IPS-20b (cell line): Measurements from ENCODE around the gene GREB1L.

Source experiments
- H3K27ac ChIP-seq: one replicate; pipeline ENCODE4 v1.5.1; 2013; ENCODE audit warnings: low read length
- H3K27me3 ChIP-seq: 2 replicates; pipeline ENCODE4 v1.6.1; 2013; ENCODE audit warnings: mild to moderate bottlenecking, low read length, inconsistent platforms; ENCODE audit not compliant: insufficient read depth
- H3K36me3 ChIP-seq: 2 replicates; pipeline ENCODE4 v1.6.1; 2013; ENCODE audit warnings: low read depth, mild to moderate bottlenecking, inconsistent platforms, low read length, moderate library complexity; ENCODE audit not compliant: insufficient read depth
- H3K4me1 ChIP-seq: 2 replicates; pipeline ENCODE4 v1.6.1; 2013; ENCODE audit warnings: mild to moderate bottlenecking, control low read depth, inconsistent platforms, low read length, moderate library complexity; ENCODE audit not compliant: insufficient read depth
- H3K4me3 ChIP-seq: 2 replicates; pipeline ENCODE4 v1.5.1; 2013; ENCODE audit warnings: mild to moderate bottlenecking, low read length, inconsistent platforms
- H3K9ac ChIP-seq: 2 replicates; pipeline ENCODE4 v1.6.1; 2013; ENCODE audit warnings: low read depth, mild to moderate bottlenecking, inconsistent platforms, low read length, moderate library complexity
- H3K9me3 ChIP-seq: 2 replicates; pipeline ENCODE4 v1.6.1; 2013; ENCODE audit warnings: mild to moderate bottlenecking, low read depth, low read length, inconsistent platforms; ENCODE audit not compliant: insufficient read depth

Gene GREB1L

DNA sequence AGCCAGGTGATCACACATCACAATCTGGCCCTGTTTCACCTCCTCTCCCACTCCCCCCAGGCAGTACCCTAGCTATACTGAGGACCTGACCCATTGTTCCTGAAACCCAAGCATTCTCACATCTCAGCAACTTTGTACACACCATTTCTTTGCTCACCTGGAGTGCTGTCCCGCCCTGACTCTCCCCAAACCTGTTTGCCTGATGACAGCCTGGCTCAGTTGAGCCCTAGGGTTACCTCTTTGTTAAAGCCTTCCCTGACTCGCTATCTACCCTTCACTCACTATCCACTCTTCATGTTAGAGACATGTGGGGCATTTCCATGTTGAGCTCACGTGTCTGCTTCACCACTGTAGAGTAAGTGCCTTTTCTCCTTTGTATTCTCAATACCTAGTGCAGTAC, 49.1 kb downstream of the GREB1L start:
- no peak overlapping the region for H3K27ac ChIP-seq
- no peaks in the 10 kb centered on the region for H3K27me3 ChIP-seq
- H3K9ac ChIP-seq, result no peak overlapping the region
- no peaks in the 10 kb centered on the region; the same call in 1 of the 2 replicates for H3K4me1 ChIP-seq
- H3K4me3 ChIP-seq, result no peak overlapping the region
- no peaks in the 10 kb centered on the region for H3K36me3 ChIP-seq
- H3K9me3 ChIP-seq, result no peaks in the 10 kb centered on the region

DNA sequence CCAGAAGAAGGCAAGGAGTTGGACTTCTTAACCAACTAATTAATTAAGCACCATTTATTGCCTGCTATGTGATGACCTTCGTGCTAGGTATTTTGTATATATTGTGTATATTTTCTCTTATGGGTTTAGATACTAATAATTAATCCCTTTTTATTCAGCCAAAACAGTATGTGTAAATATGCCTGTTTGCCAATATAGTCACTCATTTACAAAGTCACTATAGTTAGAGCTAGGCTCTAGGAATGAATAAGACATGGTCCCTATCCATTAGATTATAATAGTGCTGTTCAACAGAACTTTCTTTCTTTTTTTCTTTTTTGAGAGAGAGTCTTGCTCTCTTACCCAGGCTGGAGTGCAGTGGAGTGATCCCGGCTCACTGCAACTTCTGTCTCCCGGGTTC, 51.4 kb downstream of the GREB1L start:
- H3K9ac ChIP-seq, result no peak overlapping the region
- no peaks in the 10 kb centered on the region for H3K27me3 ChIP-seq
- H3K36me3 ChIP-seq, result no peaks in the 10 kb centered on the region
- H3K4me3 ChIP-seq, result no peak overlapping the region
- no peaks in the 10 kb centered on the region; the same call in 1 of the 2 replicates for H3K4me1 ChIP-seq
- H3K27ac ChIP-seq, result no peak overlapping the region
- no peaks in the 10 kb centered on the region for H3K9me3 ChIP-seq

DNA sequence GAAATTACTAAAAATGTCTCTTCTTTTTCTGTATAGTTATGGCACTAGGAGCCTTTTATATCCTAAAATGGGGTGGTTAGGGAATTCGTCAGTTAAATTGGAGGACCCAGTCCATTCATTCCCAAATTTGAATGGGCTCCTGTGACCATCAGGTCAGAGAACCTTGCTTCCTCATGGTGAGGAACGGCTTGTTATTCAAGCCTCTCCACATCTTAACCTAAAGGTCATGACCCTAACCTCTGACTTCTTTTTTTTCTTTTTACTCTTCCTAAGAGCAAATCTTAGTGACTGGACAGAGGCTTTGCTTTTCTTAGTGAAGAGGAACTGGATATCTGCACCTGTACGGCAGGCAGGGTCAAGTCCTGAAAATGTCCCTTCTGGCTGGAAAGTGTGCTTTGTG, 53.1 kb downstream of the GREB1L start:
- peaks cover under 1% of the 10 kb centered on the region; the same call in 1 of the 2 replicates for H3K4me1 ChIP-seq
- no peak overlapping the region for H3K4me3 ChIP-seq
- no peak overlapping the region for H3K27ac ChIP-seq
- H3K27me3 ChIP-seq, result no peaks in the 10 kb centered on the region
- no peaks in the 10 kb centered on the region for H3K36me3 ChIP-seq
- H3K9me3 ChIP-seq, result no peaks in the 10 kb centered on the region
- no peak overlapping the region for H3K9ac ChIP-seq

DNA sequence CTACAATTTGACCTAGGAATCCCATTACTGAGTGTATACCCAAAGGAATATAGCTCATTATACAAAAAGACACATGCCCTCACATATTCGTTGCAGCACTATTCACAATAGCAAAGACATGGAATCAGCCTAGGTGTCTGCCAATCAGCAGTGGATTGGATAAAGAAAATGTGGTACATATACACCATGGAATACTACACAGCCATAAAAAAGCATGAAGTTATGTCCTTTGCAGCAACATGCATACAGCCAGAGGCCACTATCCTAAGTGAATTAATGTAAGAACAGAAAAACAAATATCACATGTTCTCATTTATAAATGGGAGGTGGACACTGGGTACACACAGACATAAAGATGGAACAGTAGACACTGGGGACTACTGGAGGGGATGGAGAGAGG, 54.0 kb downstream of the GREB1L start:
- Histone ChIP-seq H3K36me3 (no peaks in the 10 kb centered on the region), H3K9ac (no peak overlapping the region), H3K27me3 (no peaks in the 10 kb centered on the region), H3K27ac (no peak overlapping the region), H3K9me3 (no peaks in the 10 kb centered on the region), H3K4me1 (peaks cover 10% of the 10 kb centered on the region; the same call in 1 of the 2 replicates), H3K4me3 (no peak overlapping the region)

DNA sequence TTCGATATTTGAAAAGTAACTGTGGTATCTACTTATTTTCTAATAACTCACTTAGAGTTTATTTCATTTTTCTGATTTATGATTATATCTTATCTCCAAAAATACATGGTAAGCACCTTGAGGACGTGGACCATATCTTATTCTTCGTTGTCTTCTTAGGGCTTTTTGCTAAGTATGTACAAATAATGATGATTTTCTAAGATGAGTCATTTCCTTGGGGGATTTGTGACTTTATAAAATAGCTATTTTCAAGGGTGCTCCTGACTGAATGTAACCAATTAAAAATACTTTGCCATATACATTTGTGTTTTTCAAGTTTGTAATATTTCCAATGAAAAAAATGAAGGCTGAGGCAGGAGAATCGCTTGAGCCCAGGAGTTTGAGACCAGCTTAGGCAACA, 56.3 kb downstream of the GREB1L start:
- H3K27me3 ChIP-seq, result no peaks in the 10 kb centered on the region
- no peaks in the 10 kb centered on the region for H3K36me3 ChIP-seq
- no peaks in the 10 kb centered on the region for H3K9me3 ChIP-seq
- no peak overlapping the region for H3K9ac ChIP-seq
- H3K4me1 ChIP-seq, result peaks cover 15% of the 10 kb centered on the region; the same call in 1 of the 2 replicates
- no peak overlapping the region for H3K4me3 ChIP-seq
- no peak overlapping the region for H3K27ac ChIP-seq

DNA sequence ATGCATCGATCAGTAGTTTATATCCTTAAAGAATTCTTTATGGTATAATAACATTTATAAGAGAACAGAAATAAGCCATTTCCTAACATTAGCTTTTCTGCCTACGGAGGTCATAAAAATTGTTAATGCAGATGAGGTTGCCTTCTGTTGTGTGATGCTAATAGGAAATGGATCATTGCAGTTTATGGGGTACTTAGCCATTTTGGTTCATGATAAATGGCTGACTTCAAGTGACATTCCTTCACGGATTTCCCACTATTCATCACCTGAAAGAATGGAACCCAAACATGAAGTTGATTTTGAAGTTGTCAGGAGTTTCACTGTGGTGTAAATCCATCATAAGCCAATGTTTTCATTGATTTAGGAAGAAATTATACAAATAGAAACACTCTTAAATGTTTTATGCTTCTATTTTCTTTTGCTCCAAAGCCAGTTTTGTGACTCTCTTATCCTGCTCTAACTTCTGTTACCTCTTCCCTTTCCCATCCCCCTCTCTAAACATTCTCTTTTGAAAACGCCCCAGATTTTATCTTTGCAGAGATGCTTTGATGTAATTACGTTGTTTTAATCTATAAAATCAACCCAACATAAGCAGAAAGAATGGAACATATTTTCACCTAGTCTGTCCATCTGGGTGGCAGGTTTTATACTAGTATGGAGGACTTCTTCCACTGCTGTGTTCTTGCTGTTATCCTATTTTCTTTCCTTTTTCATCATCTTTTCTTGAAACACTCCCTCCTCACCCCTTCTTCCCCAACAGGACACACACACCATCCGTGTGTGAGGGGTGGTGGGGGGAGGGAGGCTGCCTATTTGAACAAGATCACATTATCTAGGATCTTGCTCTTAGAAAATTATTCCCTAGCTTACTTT, 58.2 kb downstream of the GREB1L start:
- Histone ChIP-seq H3K36me3 (no peaks in the 10 kb centered on the region), H3K27me3 (no peaks in the 10 kb centered on the region), H3K4me3 (no peak overlapping the region), H3K9ac (no peak overlapping the region), H3K27ac (no peak overlapping the region), H3K9me3 (no peaks in the 10 kb centered on the region), H3K4me1 (peaks cover 19% of the 10 kb centered on the region; the same call in 1 of the 2 replicates)

DNA sequence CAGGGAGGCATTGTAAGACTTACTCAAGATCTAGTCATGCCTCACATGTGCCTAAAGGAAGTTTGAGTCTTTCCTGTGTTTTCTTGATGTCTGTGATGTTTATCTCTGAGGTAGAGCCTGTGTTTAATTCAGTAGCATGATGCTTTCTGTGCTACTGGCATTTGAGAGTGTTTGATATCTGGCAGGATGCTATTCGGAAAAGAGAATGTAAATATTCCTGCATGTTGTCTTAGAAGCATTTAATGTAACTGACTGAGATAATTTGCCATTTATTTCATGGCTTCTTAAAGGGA, 58.8 kb downstream of the GREB1L start:
- Histone ChIP-seq H3K27me3 (no peaks in the 10 kb centered on the region), H3K4me1 (peaks cover 19% of the 10 kb centered on the region; the same call in 1 of the 2 replicates), H3K9ac (no peak overlapping the region), H3K4me3 (no peak overlapping the region), H3K27ac (no peak overlapping the region), H3K9me3 (no peaks in the 10 kb centered on the region), H3K36me3 (no peaks in the 10 kb centered on the region)

DNA sequence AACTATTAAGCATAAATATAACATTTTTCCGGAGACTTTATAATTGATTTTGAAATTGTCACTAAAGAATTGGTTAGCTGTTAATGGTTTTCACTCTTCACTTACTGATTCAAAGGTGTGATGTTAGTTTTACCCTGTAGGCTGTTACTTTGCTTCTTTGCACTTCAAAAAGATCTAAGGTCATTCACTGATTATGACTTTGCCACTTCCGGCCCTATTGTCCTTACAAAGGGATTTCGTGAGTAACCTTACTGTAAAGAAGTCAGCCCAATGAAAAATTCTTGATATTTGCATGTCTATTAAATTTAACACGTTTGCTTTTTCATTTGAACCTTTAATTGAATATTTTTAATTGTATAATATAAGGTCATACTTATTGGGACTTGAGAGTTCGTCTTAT, 61.4 kb downstream of the GREB1L start:
- no peaks in the 10 kb centered on the region for H3K27me3 ChIP-seq
- no peaks in the 10 kb centered on the region for H3K36me3 ChIP-seq
- H3K4me3 ChIP-seq, result no peak overlapping the region
- no peak overlapping the region for H3K27ac ChIP-seq
- H3K9ac ChIP-seq, result no peak overlapping the region
- peaks cover 19% of the 10 kb centered on the region; the same call in 1 of the 2 replicates for H3K4me1 ChIP-seq
- H3K9me3 ChIP-seq, result no peaks in the 10 kb centered on the region

DNA sequence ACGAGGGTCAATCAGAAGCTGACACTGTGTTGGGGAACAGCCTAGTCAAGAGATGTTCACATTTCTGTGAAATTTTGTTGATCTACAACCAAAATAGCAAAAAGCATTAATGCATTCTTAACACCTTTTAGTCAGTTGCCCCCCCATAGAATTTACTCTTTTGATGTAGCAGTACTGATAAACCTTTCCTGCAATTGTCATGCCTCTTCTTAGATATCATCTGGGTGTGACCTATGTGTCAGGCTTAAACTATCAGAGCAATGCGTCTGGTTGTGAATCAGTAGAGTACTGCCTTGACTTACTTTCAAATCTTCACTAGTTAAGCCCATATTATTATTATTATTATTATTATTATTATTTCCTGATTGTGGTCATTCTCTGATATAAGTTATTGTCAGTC, 61.9 kb downstream of the GREB1L start:
- peaks cover 19% of the 10 kb centered on the region; the same call in 1 of the 2 replicates for H3K4me1 ChIP-seq
- H3K9ac ChIP-seq, result no peak overlapping the region
- no peak overlapping the region for H3K27ac ChIP-seq

DNA sequence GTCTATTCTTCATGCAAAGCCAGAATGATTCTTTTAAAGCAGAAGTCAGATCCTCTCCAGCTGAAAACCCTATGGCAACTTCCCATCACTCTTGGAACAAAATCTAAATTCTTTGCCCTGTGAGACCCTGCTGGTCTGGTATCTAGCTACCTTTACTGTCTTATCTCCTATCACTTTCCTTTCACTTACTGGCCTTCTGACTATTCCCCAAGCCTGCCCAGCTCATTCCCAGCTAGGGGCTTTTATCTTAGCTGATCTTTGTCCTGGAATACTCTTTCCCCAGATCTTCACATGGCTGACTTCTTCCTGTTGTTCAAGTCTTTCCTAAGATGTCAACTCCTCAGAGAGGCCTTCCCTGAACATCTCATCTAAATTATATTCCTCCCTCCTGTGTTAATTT, 63.6 kb downstream of the GREB1L start:
- peaks cover 13% of the 10 kb centered on the region; the same call in 1 of the 2 replicates for H3K4me1 ChIP-seq
- no peak overlapping the region for H3K9ac ChIP-seq
- no peak overlapping the region for H3K27ac ChIP-seq
- no peak overlapping the region for H3K4me3 ChIP-seq
- no peaks in the 10 kb centered on the region for H3K36me3 ChIP-seq
- no peaks in the 10 kb centered on the region for H3K27me3 ChIP-seq
- no peaks in the 10 kb centered on the region for H3K9me3 ChIP-seq

More for the DNA sequence above, 61.9 kb downstream of the GREB1L start:
- Histone ChIP-seq H3K4me3 (no peak overlapping the region), H3K27me3 (no peaks in the 10 kb centered on the region), H3K9me3 (no peaks in the 10 kb centered on the region), H3K36me3 (no peaks in the 10 kb centered on the region)

DNA sequence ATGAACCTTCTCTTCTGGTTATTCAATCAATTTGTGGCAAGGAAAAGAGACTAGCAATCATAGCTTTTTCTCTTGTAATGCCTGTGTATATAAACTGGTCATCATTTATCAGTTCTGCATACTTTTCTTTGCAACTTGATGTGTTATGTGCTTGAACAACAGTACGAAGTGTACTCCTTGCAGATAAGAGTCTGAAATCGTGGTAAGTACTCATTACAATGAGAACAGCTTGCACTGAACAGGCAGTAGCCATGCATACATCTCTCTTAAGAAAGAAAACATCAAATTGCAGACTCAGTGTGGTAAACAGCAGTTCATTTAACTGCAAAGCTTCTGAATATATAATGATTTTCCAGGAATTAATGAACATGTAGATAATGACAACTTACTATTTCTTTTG, 64.3 kb downstream of the GREB1L start:
- no peaks in the 10 kb centered on the region for H3K36me3 ChIP-seq
- H3K27me3 ChIP-seq, result no peaks in the 10 kb centered on the region
- H3K9me3 ChIP-seq, result no peaks in the 10 kb centered on the region
- peaks cover 6% of the 10 kb centered on the region; the same call in 1 of the 2 replicates for H3K4me1 ChIP-seq
- H3K9ac ChIP-seq, result no peak overlapping the region
- H3K27ac ChIP-seq, result no peak overlapping the region
- H3K4me3 ChIP-seq, result no peak overlapping the region

DNA sequence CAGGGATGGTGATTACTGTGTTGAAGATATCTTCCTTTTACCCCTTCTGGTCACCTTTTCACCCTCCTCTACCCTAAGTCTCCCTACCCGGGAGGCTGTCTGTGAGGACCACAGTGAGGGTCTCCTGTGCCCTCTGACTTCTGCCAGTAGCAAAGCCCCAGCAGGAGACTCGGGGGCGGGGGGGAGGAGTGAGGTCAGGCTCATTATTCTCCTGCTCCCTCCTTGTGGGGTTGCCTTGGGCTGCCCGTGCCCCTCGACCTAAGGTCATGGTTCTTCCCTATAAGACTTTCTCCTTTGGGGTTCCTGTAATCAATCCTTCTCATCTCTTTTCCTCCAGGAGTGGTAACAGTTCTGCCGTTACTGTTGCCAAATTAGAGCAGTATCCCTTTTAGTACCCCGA, 65.5 kb downstream of the GREB1L start:
- no peak overlapping the region for H3K4me3 ChIP-seq
- no peak overlapping the region for H3K27ac ChIP-seq
- no peaks in the 10 kb centered on the region for H3K9me3 ChIP-seq
- peaks cover 5% of the 10 kb centered on the region; the same call in 1 of the 2 replicates for H3K4me1 ChIP-seq
- H3K36me3 ChIP-seq, result no peaks in the 10 kb centered on the region
- H3K9ac ChIP-seq, result no peak overlapping the region
- H3K27me3 ChIP-seq, result no peaks in the 10 kb centered on the region
